ENCODE data around the gene KCNJ10.
"Not testable (repeated sequence)": the region's sequence is repeated elsewhere in the genome, so short reads cannot be mapped to it uniquely, and the experiment has no call there.

KCNJ10 gene

DNA sequence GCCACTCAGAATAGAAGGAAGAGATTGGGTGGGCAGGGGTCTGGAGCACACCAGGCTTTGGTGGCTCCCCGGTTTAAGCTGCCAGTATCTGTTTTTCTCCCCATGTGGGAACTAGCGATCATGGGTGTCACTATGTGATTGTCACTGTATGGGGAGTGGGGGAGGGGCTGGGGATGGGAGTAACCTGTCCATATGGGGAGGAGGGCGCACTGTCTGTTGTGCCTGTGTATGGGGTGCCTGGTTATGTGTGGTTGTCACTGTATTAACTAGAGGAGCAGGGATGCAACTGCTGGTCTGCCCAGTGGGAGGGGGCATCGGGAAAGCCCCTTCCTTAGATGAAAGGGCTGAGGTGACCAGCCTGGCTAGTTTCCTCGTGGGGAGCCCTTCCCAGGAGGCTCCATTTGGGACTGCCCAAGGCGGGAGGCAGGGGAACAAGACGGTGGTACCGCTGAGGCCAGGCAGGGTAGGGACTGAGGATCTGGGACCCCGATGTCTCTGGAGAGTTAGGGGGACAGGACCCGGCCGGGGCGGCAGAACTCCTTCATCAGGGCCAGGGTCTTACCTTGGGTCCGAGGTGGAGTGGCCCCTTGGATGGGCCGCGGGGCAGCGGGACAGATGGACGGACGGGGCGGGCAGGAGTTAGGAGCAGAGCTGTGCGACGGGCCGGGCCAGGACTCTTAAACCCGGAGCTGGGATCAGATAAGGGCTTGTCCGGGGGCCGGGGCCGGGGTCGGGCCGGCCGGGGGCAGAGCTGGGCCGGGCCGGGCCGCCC lies at the start of gene KCNJ10:
TSS of gene KCNJ10 (minus strand) at position 701 of the 772 bp plus-strand sequence. CDS start 27,628 bp downstream, outside the sequence.
- no peak for DNase-seq (ENCODE audit: low read depth)

- DNase-seq (ENCODE audit: low read depth): no peak
These were observed 49.0 kb upstream of the KCNJ10 start for GRCh38 chr1:160118928-160119327.

DNA sequence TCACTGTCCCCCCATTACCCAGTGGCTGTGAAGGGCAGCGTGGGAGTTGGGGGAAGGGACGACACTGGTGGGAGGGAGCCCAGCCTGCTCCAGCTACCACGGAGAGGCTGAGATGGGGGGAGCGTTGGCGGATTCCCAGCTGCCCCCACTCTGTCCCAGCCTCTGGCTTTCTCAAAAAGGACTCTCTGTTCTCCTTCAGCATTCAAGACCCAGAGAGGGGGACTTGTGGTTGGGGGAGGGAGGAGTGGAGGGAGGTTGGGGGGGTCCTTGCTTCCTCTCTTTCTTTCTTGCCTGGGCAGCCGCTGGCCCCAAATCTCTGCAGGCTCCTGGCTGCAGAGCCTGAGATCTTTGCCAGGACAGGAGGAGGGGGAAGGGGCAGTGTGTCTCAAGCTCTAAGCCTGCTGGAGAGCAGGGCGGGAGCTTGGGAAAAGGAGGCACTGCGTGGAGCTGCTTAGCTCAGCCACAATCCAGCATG lies 47.8 kb upstream of the KCNJ10 start:
- no peak for DNase-seq (ENCODE audit: low read depth)

GRCh38 chr1:160117300-160117699 lies 47.3 kb upstream of the KCNJ10 start:
- no peak for DNase-seq (ENCODE audit: low read depth)

- DNase-seq (ENCODE audit: low read depth): no peak
These were observed 46.6 kb upstream of the KCNJ10 start for GRCh38 chr1:160116283-160117147.

- no peak for DNase-seq (ENCODE audit: low read depth)
These were observed 45.8 kb upstream of the KCNJ10 start, which contains the start of gene ATP1A2 for GRCh38 chr1:160115545-160116282. Gene ATP1A2 (plus strand): TSS chr1:160115759. CDS start chr1:160115862, 103 bp downstream.

DNA sequence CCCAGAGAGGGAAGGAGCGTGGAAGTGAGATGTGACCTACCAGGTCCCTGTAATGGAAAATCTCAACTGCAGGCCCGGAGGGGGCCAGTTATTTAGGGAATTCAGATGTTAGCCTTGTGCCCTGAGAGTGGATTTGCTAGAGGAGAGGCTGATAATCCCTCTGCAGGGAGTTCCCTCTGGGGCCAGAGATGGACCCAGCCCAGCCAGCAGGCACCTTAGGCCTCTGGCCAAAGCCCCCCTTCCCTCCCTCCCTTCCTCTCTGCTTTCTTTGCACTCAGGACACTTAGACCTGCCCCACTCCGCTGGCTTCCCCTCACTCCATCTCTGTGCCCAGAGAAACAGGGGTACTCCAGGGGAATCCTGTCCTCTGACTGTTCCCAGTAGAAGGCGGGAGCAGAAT lies 44.1 kb upstream of the KCNJ10 start:
- no peak for DNase-seq (ENCODE audit: low read depth)

DNA sequence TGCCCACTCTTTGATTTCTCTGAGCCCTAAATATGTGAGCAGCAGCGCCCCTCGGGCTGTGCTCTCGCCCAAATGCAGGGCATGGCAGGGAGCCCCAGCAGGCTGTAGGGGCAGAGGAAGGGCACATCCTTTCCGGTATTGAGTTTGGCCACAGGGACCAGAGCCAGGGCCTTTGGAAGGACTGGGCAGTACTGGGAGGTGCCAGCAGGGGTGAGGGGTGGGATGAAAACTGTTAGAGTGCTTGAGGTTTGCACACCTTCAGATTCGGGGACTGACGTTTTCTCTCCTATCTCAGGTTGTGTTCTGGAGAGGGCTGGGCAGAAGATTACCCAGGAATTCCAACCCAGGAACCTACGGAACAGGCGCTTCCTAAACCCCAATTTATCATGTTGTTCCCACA lies 43.4 kb upstream of the KCNJ10 start:
- no peak for DNase-seq (ENCODE audit: low read depth)

- DNase-seq (ENCODE audit: low read depth): no peak
These were observed 42.4 kb upstream of the KCNJ10 start for GRCh38 chr1:160112357-160112756.

GRCh38 chr1:160111462-160111861 lies 41.5 kb upstream of the KCNJ10 start:
- not testable (repeated sequence) for DNase-seq (ENCODE audit: low read depth)

DNA sequence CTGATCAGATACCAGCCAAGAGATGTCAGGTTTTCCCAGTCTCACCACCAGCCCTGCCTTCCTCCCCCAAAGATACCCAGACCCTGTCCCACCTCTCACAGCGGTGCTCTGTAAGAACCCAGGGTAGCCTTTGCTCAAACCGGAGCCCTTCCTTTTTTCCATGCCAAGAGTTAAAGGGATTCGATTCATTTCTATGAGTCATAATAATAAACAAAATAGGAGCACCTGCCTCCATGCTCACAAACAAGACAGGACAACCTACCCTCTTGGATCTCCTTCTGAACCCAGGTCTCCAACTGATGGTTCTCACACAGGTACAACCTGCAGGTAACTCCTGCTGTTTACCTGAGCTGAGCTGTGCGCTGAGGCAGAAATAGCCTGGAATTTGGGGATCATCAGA lies 39.7 kb upstream of the KCNJ10 start:
- no peak for DNase-seq (ENCODE audit: low read depth)

- no peak for DNase-seq (ENCODE audit: low read depth)
These were observed 39.1 kb upstream of the KCNJ10 start for GRCh38 chr1:160108888-160109662.

DNA sequence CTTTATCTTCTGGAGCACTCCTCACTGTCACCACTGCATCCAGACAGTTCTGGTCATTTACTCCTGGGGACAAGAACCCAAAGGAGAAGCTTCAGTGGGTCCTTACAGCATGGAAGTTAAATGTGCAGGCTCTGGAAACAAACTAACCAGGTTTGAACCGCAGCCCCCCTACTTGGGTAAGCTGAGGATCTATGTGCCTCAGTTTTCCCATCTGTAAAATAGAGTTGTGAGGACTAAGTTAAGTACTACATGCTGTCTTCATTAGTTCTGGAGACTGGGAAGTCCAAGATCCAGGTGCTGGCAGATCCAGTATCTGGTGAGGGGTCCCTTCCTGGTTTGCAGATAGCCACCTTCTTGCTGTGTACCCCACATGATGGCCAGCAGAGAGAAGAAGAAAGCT lies 37.6 kb upstream of the KCNJ10 start:
- DNase-seq (ENCODE audit: low read depth): no peak

DNA sequence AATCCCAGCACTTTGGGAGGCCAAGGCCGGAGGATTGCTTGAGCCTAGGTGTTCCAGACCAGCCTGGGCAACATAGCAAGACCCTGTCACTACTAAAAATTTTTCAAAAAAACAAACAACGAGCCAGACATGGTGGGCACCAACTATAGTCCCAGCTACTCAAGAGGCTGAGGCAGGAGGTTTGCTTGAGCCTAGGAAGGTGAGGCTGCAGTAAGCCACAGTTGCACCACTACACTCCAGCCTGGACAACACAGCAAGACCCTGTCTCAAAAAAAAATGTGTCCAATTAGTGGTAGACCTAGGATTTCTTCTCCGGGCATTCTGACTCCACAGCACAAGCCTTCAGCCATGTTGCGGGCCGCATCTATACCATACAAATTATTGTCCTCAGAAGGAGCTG lies 35.2 kb upstream of the KCNJ10 start:
- no peak for DNase-seq (ENCODE audit: low read depth)

GRCh38 chr1:160104486-160104885 lies 34.5 kb upstream of the KCNJ10 start:
- no peak for DNase-seq (ENCODE audit: low read depth)

GRCh38 chr1:160103658-160104408 lies 33.9 kb upstream of the KCNJ10 start:
- no peak for DNase-seq (ENCODE audit: low read depth)

- DNase-seq (ENCODE audit: low read depth): no peak
These were observed 32.0 kb upstream of the KCNJ10 start for GRCh38 chr1:160101717-160102522.

- peak; percentile 54 for DNase-seq (ENCODE audit: low read depth)
These were observed 31.2 kb upstream of the KCNJ10 start for GRCh38 chr1:160101037-160101716.

DNA sequence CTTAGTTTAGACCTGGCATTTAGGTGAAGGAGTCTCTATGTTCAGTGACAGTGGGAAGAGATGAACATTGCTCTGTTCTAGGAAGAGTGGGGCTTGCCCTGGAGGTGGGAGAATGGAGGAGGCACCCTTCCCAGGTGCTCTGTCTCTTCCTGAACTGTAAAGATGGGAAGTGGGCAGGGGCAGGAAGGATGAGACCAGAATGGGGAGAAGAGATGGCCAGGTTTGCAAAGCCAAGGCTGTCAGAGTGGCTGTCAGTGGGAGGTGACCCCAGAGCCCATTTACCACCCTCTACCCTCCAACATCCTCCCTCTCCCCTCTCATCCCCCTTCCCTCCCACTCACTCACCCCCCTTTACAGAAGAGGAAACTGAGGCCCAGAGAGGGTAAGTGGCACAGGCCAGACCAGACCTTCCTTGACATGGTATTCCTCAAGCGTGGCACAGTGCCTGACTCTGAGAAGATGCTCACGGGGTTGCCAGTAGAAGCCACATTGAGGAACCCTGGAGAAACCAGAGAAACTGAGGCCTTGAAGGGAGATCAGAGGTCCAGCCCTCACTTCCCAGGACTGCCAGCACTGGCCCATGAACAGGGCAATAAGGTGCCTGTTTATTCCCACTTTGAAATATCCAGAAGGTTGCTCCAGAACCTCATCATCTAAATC lies 29.9 kb upstream of the KCNJ10 start:
- DNase-seq (ENCODE audit: low read depth): no peak

All from stimulated activated CD8-positive, alpha-beta memory T cell treated with anti-CD3 and anti-CD28 coated beads, Interleukin-7, amount 100 ng/mL, for 24 hours (primary cell).